OCI-LY7 (cell line): ENCODE results near the gene PSMD1.

ENCODE experiments used
- EZH2phosphoT487 ChIP-seq: fragments of 200-600 bp; sonication (generic); IDR thresholded peaks from 2 replicates; pipeline ENCODE4 v1.6.1; 2018; ENCODE audit warnings: low read depth, borderline replicate concordance, mild to moderate bottlenecking, mixed run types, antibody characterized with exemption, low read length, moderate library complexity, mixed read lengths
- TF ChIP-seq, protein P1 (sequence below): fragments of 200-600 bp; sonication (generic); conservative IDR thresholded peaks from 2 replicates; pipeline ENCODE4 v1.5.1; 2014; ENCODE audit warnings: mild to moderate bottlenecking, antibody characterized with exemption, low read length, moderate library complexity, mixed read lengths

- TF ChIP-seq, protein P1, sequence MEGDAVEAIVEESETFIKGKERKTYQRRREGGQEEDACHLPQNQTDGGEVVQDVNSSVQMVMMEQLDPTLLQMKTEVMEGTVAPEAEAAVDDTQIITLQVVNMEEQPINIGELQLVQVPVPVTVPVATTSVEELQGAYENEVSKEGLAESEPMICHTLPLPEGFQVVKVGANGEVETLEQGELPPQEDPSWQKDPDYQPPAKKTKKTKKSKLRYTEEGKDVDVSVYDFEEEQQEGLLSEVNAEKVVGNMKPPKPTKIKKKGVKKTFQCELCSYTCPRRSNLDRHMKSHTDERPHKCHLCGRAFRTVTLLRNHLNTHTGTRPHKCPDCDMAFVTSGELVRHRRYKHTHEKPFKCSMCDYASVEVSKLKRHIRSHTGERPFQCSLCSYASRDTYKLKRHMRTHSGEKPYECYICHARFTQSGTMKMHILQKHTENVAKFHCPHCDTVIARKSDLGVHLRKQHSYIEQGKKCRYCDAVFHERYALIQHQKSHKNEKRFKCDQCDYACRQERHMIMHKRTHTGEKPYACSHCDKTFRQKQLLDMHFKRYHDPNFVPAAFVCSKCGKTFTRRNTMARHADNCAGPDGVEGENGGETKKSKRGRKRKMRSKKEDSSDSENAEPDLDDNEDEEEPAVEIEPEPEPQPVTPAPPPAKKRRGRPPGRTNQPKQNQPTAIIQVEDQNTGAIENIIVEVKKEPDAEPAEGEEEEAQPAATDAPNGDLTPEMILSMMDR = peak; percentile 44
- TF ChIP-seq EZH2phosphoT487 = no peak
Observed at GRCh38 chr2:231099918-231100317, 43.3 kb downstream of the PSMD1 start.
